ENCODE data around the gene PTPRM.

DNA sequence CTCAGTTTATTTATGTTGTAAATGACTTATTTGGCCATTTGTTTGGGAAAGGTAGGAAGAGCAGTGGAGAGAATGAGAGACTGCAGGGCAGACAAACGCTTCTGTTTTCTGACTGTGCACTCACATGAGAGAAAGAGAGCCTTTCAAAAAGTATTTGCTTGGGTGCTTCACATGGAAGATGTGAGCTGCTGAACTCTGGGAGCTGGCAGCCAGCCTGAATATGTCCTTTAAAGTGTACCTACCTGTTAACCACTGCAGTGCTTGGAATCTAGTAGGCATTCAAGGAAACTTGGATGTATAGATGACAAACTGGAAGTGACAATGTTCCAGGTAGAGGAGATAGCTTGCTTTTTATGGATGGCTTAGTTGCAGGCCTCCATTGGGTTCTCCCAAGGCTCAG lies 68.8 kb downstream of the PTPRM start:
- TF ChIP-seq, protein P1, sequence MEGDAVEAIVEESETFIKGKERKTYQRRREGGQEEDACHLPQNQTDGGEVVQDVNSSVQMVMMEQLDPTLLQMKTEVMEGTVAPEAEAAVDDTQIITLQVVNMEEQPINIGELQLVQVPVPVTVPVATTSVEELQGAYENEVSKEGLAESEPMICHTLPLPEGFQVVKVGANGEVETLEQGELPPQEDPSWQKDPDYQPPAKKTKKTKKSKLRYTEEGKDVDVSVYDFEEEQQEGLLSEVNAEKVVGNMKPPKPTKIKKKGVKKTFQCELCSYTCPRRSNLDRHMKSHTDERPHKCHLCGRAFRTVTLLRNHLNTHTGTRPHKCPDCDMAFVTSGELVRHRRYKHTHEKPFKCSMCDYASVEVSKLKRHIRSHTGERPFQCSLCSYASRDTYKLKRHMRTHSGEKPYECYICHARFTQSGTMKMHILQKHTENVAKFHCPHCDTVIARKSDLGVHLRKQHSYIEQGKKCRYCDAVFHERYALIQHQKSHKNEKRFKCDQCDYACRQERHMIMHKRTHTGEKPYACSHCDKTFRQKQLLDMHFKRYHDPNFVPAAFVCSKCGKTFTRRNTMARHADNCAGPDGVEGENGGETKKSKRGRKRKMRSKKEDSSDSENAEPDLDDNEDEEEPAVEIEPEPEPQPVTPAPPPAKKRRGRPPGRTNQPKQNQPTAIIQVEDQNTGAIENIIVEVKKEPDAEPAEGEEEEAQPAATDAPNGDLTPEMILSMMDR (IDR thresholded peaks at IDR 0.05), result no peak
- TF ChIP-seq POLR2A (IDR thresholded peaks at IDR 0.05), result no peak
